Panc1 (cell line): Measurements from ENCODE around the gene WDR88.
"Not testable (repeated sequence)": the region's sequence is repeated elsewhere in the genome, so short reads cannot be mapped to it uniquely, and the experiment has no call there.

Experiments
- REST ChIP-seq, 2 experiments: IDR thresholded peaks; 2 replicates each; pipeline ENCODE4 v1.6.1; 2011 to 2012; ENCODE audit warnings: low read depth in 2 of 2, control low read depth in 1 of 2, low read length in 1 of 2, mild to moderate bottlenecking in 1 of 2, moderate library complexity in 1 of 2; ENCODE audit not compliant: insufficient read depth in 1 of 2
- SIN3A ChIP-seq: IDR thresholded peaks from 2 replicates; pipeline ENCODE4 v1.6.1; 2012; ENCODE audit warnings: low read depth, mild to moderate bottlenecking, low read length, moderate library complexity, borderline replicate concordance; ENCODE audit not compliant: insufficient read depth
- TCF7L2 ChIP-seq: IDR thresholded peaks from 2 replicates; pipeline ENCODE4 v1.6.1; 2011; ENCODE audit warnings: mild to moderate bottlenecking, low read depth, low read length, inconsistent platforms
- TF ChIP-seq, protein P1 (sequence below): fragments of 450-650 bp; IDR thresholded peaks from 2 replicates; pipeline ENCODE4 v1.5.1; 2017; ENCODE audit warnings: mild to moderate bottlenecking

DNA sequence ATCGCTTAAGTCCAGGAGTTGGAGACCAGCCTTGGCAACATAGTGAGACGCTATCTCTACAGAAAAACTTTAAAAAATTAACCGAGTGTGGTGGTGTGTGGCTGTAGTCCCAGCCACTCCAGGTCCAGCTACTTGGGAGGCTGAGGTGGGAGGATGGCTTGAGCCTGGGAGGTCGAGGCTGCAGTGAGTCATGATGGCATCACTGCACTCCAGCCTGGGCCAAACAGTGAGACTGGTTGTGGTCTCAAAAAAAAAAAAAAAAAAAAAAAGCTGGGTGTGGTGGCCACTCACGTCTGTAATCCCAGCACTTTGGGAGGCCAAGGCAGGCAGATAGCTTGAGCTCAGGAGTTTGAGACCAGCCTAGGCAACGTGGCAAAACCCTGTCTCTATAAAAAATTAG, 34.1 kb downstream of the WDR88 start:
- TF ChIP-seq, protein P1, sequence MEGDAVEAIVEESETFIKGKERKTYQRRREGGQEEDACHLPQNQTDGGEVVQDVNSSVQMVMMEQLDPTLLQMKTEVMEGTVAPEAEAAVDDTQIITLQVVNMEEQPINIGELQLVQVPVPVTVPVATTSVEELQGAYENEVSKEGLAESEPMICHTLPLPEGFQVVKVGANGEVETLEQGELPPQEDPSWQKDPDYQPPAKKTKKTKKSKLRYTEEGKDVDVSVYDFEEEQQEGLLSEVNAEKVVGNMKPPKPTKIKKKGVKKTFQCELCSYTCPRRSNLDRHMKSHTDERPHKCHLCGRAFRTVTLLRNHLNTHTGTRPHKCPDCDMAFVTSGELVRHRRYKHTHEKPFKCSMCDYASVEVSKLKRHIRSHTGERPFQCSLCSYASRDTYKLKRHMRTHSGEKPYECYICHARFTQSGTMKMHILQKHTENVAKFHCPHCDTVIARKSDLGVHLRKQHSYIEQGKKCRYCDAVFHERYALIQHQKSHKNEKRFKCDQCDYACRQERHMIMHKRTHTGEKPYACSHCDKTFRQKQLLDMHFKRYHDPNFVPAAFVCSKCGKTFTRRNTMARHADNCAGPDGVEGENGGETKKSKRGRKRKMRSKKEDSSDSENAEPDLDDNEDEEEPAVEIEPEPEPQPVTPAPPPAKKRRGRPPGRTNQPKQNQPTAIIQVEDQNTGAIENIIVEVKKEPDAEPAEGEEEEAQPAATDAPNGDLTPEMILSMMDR: not testable (repeated sequence)
- not testable (repeated sequence) for TF ChIP-seq SIN3A; TCF7L2; REST (IDR thresholded peaks at IDR 0.05; ENCODE audit: insufficient read depth in 1 of 2, low read depth in 2 of 2, low read length in 1 of 2)
